Activated naive CD8-positive, alpha-beta T cell treated with anti-CD3 and anti-CD28 coated beads, Interleukin-2, amount 50 U/mL, for 24 hours (primary cell): Measurements from ENCODE around the gene ANGPT4.

Experiments used
- ATAC-seq: fragments of 150-1000 bp; cut with Tn5 transposase; one replicate; pipeline ENCODE4 v1.10.0; 2021
- DNase-seq: peaks from one replicate; pipeline ENCODE4 v3.0.0; 2021
- H3K27ac Mint-ChIP-seq: one replicate; pipeline ENCODE4 v1.8.0; 2021; ENCODE audit warnings: mild to moderate bottlenecking, mixed read lengths
- H3K27me3 Mint-ChIP-seq: one replicate; pipeline ENCODE4 v1.8.0; 2021; ENCODE audit warnings: mixed read lengths
- H3K36me3 Mint-ChIP-seq: one replicate; pipeline ENCODE4 v1.8.0; 2021; ENCODE audit warnings: low read depth, mixed read lengths
- H3K4me1 Mint-ChIP-seq: one replicate; pipeline ENCODE4 v1.8.0; 2021; ENCODE audit warnings: mixed read lengths
- H3K4me3 Mint-ChIP-seq: one replicate; pipeline ENCODE4 v1.8.0; 2021; ENCODE audit warnings: mild to moderate bottlenecking, moderate library complexity, mixed read lengths
- H3K9me3 Mint-ChIP-seq: one replicate; pipeline ENCODE4 v1.8.0; 2021; ENCODE audit warnings: mixed read lengths

Gene ANGPT4

DNA sequence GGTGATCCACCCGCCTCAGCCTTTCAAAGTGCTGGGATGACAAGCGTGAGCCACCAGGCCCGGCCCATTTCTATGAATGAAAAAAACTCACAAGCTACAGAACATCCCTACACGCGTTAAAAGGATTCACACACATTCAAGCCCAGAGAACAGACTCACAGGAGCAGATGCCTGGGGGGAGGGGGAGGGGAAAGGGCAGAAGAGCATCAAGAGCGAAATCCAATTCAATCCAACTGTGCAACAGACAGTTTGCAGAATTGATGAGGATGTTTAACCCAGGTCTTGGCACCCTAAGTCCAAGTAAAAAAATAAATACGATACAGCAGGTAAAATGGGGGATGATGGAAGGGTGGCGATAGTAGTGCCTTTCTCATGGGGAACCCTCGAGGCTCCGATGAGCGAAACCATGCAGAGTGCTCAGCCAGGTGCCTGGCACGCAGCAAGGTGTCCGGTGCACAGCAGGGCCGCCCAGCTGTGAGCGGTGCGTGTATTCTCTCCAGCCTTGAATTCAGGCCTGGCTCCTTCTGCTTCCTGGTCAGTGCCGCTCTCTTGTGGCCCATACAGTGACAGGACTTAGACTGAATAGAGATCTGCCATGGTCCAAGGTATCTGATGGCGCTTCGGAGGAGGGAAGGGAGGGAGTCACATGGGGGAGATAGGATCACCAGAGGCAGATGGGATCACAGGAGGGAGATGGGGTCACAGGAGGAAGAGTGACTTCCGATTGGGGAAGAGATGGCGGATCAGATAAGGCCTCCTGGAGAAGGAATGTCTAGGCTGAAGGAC is 35.4 kb upstream of the ANGPT4 start:
- DNase-seq = no peak
- Mint-ChIP-seq H3K27ac (no peak overlapping the region), H3K4me1 (no peaks in the 10 kb centered on the region), H3K4me3 (no peak overlapping the region), H3K36me3 (no peaks in the 10 kb centered on the region), H3K9me3 (no peaks in the 10 kb centered on the region), H3K27me3 (peaks cover 36% of the 10 kb centered on the region)
- ATAC-seq = no peak

GRCh38 chr20:949717-950116 is 33.6 kb upstream of the ANGPT4 start:
- Mint-ChIP-seq H3K27me3 (peaks cover 27% of the 10 kb centered on the region), H3K36me3 (no peaks in the 10 kb centered on the region), H3K9me3 (no peaks in the 10 kb centered on the region), H3K27ac (no peak overlapping the region), H3K4me3 (no peak overlapping the region), H3K4me1 (no peaks in the 10 kb centered on the region)
- DNase-seq (no peak), ATAC-seq (no peak)

GRCh38 chr20:946826-947225 is 30.7 kb upstream of the ANGPT4 start:
- H3K4me1 Mint-ChIP-seq = no peaks in the 10 kb centered on the region
- ATAC-seq = no peak
- peaks cover 16% of the 10 kb centered on the region for H3K27me3 Mint-ChIP-seq
- no peak overlapping the region for H3K27ac Mint-ChIP-seq
- no peaks in the 10 kb centered on the region for H3K9me3 Mint-ChIP-seq
- no peak for DNase-seq
- H3K36me3 Mint-ChIP-seq = no peaks in the 10 kb centered on the region
- no peak overlapping the region for H3K4me3 Mint-ChIP-seq

DNA sequence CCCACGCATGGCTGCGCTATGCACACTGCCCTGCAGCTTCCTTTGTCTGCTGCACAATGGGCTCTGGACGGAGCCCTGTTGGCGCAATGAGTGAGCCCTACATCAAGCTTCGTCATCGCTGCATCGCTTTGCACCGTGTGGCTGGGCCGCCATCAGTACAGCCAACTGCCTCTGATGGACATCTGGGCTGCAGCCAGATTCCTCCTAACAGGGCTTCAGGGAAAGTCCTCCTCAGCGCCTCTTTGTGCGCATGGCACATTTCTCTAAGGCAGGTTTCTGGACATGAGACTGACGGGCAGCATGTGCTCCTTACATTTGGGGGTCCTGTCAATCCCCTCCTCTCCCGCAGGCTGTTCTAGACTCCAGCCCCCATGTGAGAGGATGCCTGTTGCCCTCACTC is 29.7 kb upstream of the ANGPT4 start:
- Mint-ChIP-seq H3K36me3 (no peaks in the 10 kb centered on the region), H3K4me3 (no peak overlapping the region), H3K9me3 (no peaks in the 10 kb centered on the region), H3K4me1 (no peaks in the 10 kb centered on the region), H3K27ac (no peak overlapping the region), H3K27me3 (peaks cover 17% of the 10 kb centered on the region)
- ATAC-seq (no peak), DNase-seq (no peak)

DNA sequence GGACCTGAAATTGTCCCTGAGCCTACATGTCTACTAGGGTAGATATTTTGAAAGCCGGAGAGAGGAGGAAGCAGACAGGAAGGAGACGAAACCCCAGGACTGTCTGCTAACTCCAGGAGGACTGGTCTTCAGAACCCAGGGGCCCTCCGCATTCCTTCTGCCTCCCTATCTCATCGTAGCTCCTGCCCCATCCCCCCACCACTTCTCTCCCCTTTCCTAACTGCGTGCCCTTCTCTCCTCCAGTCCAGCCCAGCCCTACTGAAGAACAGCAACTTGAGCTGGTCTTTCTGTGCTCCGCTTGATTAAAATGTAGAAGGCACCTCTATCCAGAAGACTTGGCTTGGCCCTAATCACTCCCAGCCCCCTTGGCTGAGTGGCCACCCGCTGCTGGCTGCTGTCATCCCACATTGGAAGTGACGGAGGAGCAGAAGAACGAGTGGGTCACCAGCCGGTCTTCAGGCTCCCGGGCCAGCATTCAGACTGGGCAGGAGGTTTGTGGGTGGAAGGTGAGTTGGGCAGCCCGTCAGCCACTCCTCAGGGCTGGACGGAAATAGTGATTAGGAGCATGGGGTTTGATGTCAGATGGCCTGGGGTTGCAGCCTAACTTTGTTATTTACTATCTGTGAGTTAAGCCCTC is 28.8 kb upstream of the ANGPT4 start:
- no peak for ATAC-seq

DNA sequence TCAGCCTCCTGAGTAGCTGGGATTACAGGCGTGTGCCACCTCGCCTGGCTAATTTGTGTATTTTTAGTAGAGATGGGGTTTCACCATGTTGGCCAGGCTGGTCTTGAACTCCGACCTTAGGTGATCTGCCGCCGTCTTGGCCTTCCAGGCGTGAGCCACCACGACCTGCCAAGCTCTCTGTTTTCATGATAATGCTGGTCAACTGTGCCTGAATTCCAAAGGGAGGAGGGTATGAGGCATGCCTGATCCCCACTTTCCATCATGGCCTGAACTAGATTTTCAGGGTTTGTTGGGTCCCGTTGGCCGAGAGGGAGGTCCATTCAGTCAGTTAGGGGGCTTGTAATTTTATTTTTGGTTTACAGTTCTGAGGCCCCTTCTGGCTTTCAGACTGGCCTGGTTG is 28.0 kb upstream of the ANGPT4 start:
- no peak for DNase-seq
- H3K4me3 Mint-ChIP-seq = no peak overlapping the region
- H3K27me3 Mint-ChIP-seq = peaks cover 15% of the 10 kb centered on the region
- no peaks in the 10 kb centered on the region for H3K9me3 Mint-ChIP-seq
- H3K36me3 Mint-ChIP-seq = no peaks in the 10 kb centered on the region
- H3K4me1 Mint-ChIP-seq = no peaks in the 10 kb centered on the region
- no peak overlapping the region for H3K27ac Mint-ChIP-seq
- ATAC-seq = no peak

More for the DNA sequence above, 28.8 kb upstream of the ANGPT4 start:
- no peak for DNase-seq
- peaks cover 18% of the 10 kb centered on the region for H3K27me3 Mint-ChIP-seq
- no peaks in the 10 kb centered on the region for H3K4me1 Mint-ChIP-seq
- no peak overlapping the region for H3K4me3 Mint-ChIP-seq
- H3K27ac Mint-ChIP-seq = no peak overlapping the region
- H3K36me3 Mint-ChIP-seq = no peaks in the 10 kb centered on the region
- no peaks in the 10 kb centered on the region for H3K9me3 Mint-ChIP-seq

DNA sequence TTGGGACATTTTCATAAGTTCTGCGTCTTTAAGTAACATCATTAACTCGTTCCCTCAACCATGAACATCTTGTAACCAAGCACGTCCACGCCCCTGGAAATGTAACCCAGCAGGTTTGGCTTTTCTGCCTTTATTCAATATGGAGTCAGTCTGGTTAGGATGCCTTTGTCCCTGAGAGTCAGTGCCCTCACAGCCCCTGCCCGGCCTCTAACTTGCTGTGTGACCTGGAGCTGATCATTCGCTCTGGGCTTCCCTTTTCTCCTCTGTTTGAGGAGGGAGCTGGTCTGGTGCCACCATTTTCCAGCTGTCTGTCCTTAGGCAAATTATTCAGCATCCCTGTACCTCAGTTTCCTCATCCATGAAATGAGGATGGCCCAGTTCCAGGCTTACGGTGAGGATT is 26.5 kb upstream of the ANGPT4 start:
- Mint-ChIP-seq H3K36me3 (no peaks in the 10 kb centered on the region), H3K9me3 (no peaks in the 10 kb centered on the region), H3K27ac (no peak overlapping the region), H3K4me3 (no peak overlapping the region), H3K27me3 (peaks cover 9% of the 10 kb centered on the region), H3K4me1 (no peaks in the 10 kb centered on the region)
- DNase-seq = no peak
- no peak for ATAC-seq

GRCh38 chr20:940926-941325 is 24.8 kb upstream of the ANGPT4 start:
- no peak for DNase-seq
- Mint-ChIP-seq H3K36me3 (no peaks in the 10 kb centered on the region), H3K4me1 (no peaks in the 10 kb centered on the region), H3K27ac (no peak overlapping the region), H3K9me3 (no peaks in the 10 kb centered on the region), H3K27me3 (peaks cover 7% of the 10 kb centered on the region), H3K4me3 (no peak overlapping the region)
- ATAC-seq = no peak

DNA sequence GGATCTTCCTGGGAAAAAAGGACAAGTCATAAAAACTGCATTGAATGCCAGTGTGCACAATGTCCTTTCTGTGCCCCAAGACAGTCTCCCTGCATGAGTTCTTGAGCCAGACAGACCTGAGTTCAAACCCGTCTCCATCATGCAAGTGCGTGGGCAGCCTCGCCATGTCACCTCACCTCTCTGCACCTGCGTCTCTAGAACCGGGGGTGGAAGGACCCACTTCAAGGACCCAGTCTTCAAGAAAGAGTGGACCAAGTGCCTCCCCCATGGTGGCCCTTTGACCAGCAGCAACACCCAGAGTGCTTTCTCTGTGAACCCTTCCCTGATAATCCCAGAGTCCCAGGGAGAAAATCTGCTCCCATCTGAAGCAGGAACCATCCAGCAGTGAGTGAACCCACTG is 23.5 kb upstream of the ANGPT4 start:
- no peak for ATAC-seq
- H3K4me1 Mint-ChIP-seq = no peaks in the 10 kb centered on the region
- no peak overlapping the region for H3K27ac Mint-ChIP-seq
- H3K4me3 Mint-ChIP-seq = no peak overlapping the region
- no peak for DNase-seq
- H3K36me3 Mint-ChIP-seq = no peaks in the 10 kb centered on the region
- no peaks in the 10 kb centered on the region for H3K9me3 Mint-ChIP-seq
- H3K27me3 Mint-ChIP-seq = peaks cover 2% of the 10 kb centered on the region

DNA sequence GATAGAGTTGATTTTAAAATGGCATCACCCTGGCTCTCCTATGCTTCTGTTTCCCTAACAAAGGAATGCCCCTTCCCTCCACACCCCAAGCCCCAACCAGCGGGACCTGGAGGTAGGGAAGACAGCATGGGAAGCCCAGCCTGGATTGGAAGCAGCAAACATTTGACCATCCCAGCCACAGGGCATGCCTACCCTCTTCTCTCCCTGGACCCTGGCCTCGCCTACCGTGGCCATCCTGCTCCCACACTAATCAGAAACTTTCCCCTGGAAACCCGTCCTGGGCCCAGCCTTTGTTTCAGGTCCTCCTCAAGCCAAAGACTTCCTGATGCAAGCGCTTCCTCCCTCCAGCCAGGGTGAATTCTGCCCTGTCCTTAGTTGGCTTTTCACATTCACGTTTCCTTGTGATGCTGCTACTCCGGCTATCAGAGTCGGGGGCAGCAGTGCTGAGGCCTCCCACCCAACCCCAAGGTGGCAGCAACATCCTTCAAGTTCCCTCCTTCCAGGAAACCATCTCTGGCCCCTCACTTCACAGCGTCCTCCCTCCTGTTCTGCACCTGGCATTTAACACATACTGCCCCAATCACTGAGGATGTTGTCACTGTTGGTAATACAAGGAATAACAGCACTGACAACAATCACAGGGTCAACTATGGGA is 18.2 kb upstream of the ANGPT4 start:
- no peak for ATAC-seq
- no peak overlapping the region for H3K27ac Mint-ChIP-seq

GRCh38 chr20:933029-933428 is 16.9 kb upstream of the ANGPT4 start:
- no peak overlapping the region for H3K27ac Mint-ChIP-seq
- H3K4me3 Mint-ChIP-seq = no peak overlapping the region
- H3K27me3 Mint-ChIP-seq = no peaks in the 10 kb centered on the region
- ATAC-seq (no peak), DNase-seq (no peak)
- no peaks in the 10 kb centered on the region for H3K4me1 Mint-ChIP-seq
- peaks cover 16% of the 10 kb centered on the region for H3K9me3 Mint-ChIP-seq
- H3K36me3 Mint-ChIP-seq = peaks cover 5% of the 10 kb centered on the region

More for the DNA sequence above, 18.2 kb upstream of the ANGPT4 start:
- Mint-ChIP-seq H3K4me3 (no peak overlapping the region), H3K4me1 (no peaks in the 10 kb centered on the region), H3K27me3 (no peaks in the 10 kb centered on the region), H3K9me3 (peaks cover 16% of the 10 kb centered on the region), H3K36me3 (peaks cover 5% of the 10 kb centered on the region)
- no peak for DNase-seq

DNA sequence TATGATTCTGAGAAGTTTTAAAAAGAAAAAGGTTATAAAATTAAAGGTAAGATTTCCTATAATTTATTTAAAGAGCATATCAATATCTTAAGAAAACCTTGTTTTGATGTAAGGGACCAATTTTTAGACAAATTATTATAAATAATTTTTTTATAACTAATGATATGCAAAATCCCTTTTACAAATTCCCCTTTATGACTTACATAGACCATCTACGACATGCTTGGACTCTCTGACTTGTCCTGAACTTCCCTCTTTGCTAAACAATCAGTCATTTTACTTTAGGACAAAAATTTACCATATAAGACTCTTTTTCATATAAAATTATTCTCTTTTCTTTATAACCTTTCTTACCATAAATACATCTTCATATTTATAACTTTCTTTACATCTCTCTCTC is 15.3 kb upstream of the ANGPT4 start:
- ATAC-seq = no peak
- H3K9me3 Mint-ChIP-seq = peaks cover 16% of the 10 kb centered on the region
- no peak overlapping the region for H3K27ac Mint-ChIP-seq
- H3K27me3 Mint-ChIP-seq = no peaks in the 10 kb centered on the region
- no peaks in the 10 kb centered on the region for H3K4me1 Mint-ChIP-seq
- H3K36me3 Mint-ChIP-seq = peaks cover 5% of the 10 kb centered on the region
- no peak for DNase-seq
- no peak overlapping the region for H3K4me3 Mint-ChIP-seq

GRCh38 chr20:926670-927069 is 10.5 kb upstream of the ANGPT4 start:
- H3K27me3 Mint-ChIP-seq = no peaks in the 10 kb centered on the region
- no peak overlapping the region for H3K4me3 Mint-ChIP-seq
- no peaks in the 10 kb centered on the region for H3K4me1 Mint-ChIP-seq
- H3K9me3 Mint-ChIP-seq = peaks cover 9% of the 10 kb centered on the region
- H3K36me3 Mint-ChIP-seq = no peaks in the 10 kb centered on the region
- ATAC-seq (no peak), DNase-seq (no peak)
- H3K27ac Mint-ChIP-seq = no peak overlapping the region

DNA sequence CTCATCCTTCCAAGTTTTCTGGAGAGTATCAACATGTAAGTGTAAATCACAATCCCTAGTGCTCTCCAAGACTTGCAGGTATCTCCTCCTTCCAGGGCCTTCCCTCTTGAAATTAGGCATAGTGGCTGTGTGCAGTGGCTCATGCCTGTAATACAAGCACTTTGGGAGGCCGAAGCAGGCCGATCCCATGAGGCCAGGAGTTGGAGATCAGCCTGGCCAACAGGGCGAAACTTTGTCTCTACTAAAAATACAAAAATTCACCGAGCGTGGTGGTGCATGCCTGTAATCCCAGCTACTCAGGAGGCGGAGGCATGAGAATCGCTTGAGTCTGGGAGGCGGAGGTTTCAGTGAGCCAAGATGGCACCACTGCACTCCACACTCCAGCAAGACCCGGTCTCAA is 9.4 kb upstream of the ANGPT4 start:
- Mint-ChIP-seq H3K36me3 (no peaks in the 10 kb centered on the region), H3K4me1 (no peaks in the 10 kb centered on the region), H3K9me3 (no peaks in the 10 kb centered on the region), H3K27me3 (no peaks in the 10 kb centered on the region), H3K27ac (no peak overlapping the region), H3K4me3 (no peak overlapping the region)
- ATAC-seq = no peak
- no peak for DNase-seq

- H3K4me3 Mint-ChIP-seq = no peak overlapping the region
Observed at GRCh38 chr20:924639-925038, 8.5 kb upstream of the ANGPT4 start.

More at GRCh38 chr20:924639-925038, 8.5 kb upstream of the ANGPT4 start:
- Mint-ChIP-seq H3K9me3 (no peaks in the 10 kb centered on the region), H3K4me1 (no peaks in the 10 kb centered on the region), H3K36me3 (no peaks in the 10 kb centered on the region), H3K27me3 (no peaks in the 10 kb centered on the region), H3K27ac (no peak overlapping the region)
- DNase-seq = no peak
- no peak for ATAC-seq
